Keratinocyte (primary cell): Measurements from ENCODE around the gene TMEM248. TPM values are rescaled to one million over a fixed set of nuclear protein-coding genes. Genes with fewer than 3 reads are reported as not detected.

Experiments used
- DNase-seq: peaks from one replicate; pipeline ENCODE4 v3.0.0-alpha.2; 2011; ENCODE audit warnings: low read depth, missing footprints, low spot score
- FAIRE-seq: peaks from 2 replicates; lab custom pipeline; 2011; peaks lifted over from hg19 to GRCh38; lab: Jason Lieb, UNC
- H2AFZ ChIP-seq: 2 replicates; pipeline ENCODE4 v1.6.0; 2012; ENCODE audit warnings: low read length, control low read depth, inconsistent platforms; ENCODE audit not compliant: control insufficient read depth
- H3K27ac ChIP-seq: 2 replicates; pipeline ENCODE4 v1.5.1; 2011; ENCODE audit warnings: low read length; ENCODE audit not compliant: control insufficient read depth, insufficient read depth
- H3K27me3 ChIP-seq: 3 replicates; pipeline ENCODE4 v1.6.0; 2011; ENCODE audit warnings: low read length; ENCODE audit not compliant: control insufficient read depth, insufficient read depth; ENCODE audit errors: extremely low read depth
- H3K36me3 ChIP-seq, 2 experiments: 2 replicates in 1 of 2; 3 replicates in 1 of 2; pipeline ENCODE4 v1.5.1; 2011; ENCODE audit warnings: low read length in 2 of 2, mild to moderate bottlenecking in 1 of 2; ENCODE audit not compliant: control insufficient read depth in 2 of 2, insufficient read depth in 2 of 2; ENCODE audit errors: extremely low read depth in 1 of 2
- H3K4me1 ChIP-seq: 3 replicates; pipeline ENCODE4 v1.5.1; 2011; ENCODE audit warnings: low read length; ENCODE audit not compliant: control insufficient read depth, insufficient read depth; ENCODE audit errors: extremely low read depth
- H3K4me2 ChIP-seq: 3 replicates; pipeline ENCODE4 v1.6.0; 2011; ENCODE audit warnings: low read depth, low read length; ENCODE audit not compliant: control insufficient read depth, insufficient read depth; ENCODE audit errors: extremely low read depth
- H3K4me3 ChIP-seq, 3 experiments: fragments of 200-600 bp in 1 of 3; sonication (generic) in 1 of 3; 2 replicates in 2 of 3; 3 replicates in 1 of 3; pipeline ENCODE4 v1.5.1; 2011 to 2016; ENCODE audit warnings: low read length in 3 of 3, mild to moderate bottlenecking in 3 of 3, control low read depth in 2 of 3, inconsistent platforms in 1 of 3, low read depth in 1 of 3, mixed read lengths in 1 of 3, mixed run types in 1 of 3, moderate library complexity in 1 of 3; ENCODE audit not compliant: control insufficient read depth in 2 of 3, insufficient read depth in 2 of 3; ENCODE audit errors: extremely low read depth in 1 of 3
- H3K79me2 ChIP-seq: 2 replicates; pipeline ENCODE4 v1.6.0; 2012; ENCODE audit warnings: low read length; ENCODE audit not compliant: control insufficient read depth, insufficient read depth
- H3K9ac ChIP-seq: 3 replicates; pipeline ENCODE4 v1.6.0; 2011; ENCODE audit warnings: low read length; ENCODE audit not compliant: control insufficient read depth, insufficient read depth; ENCODE audit errors: extremely low read depth
- H3K9me1 ChIP-seq: 3 replicates; pipeline ENCODE4 v1.6.0; 2011; ENCODE audit warnings: low read length; ENCODE audit not compliant: control insufficient read depth, insufficient read depth; ENCODE audit errors: extremely low read depth
- H3K9me3 ChIP-seq: 2 replicates; pipeline ENCODE4 v1.5.1; 2012; ENCODE audit warnings: low read depth, low read length; ENCODE audit not compliant: control insufficient read depth
- H4K20me1 ChIP-seq: 3 replicates; pipeline ENCODE4 v1.6.0; 2011; ENCODE audit warnings: low read length; ENCODE audit not compliant: control insufficient read depth, insufficient read depth; ENCODE audit errors: extremely low read depth
- CTCF ChIP-seq, 3 experiments: IDR thresholded peaks in 1 of 3; conservative IDR thresholded peaks in 1 of 3; optimal IDR thresholded peaks in 1 of 3; 2 replicates in 2 of 3; 3 replicates in 1 of 3; pipeline versions ENCODE3 to v1.5.1; 2011; ENCODE audit warnings: low read length in 3 of 3, mild to moderate bottlenecking in 3 of 3, moderate library complexity in 2 of 3, control low read depth in 1 of 3, inconsistent platforms in 1 of 3; ENCODE audit not compliant: insufficient read depth in 2 of 3; ENCODE audit errors: extremely low read depth in 1 of 3
- EZH2 ChIP-seq: IDR thresholded peaks from one replicate; pipeline ENCODE4 v1.6.1; 2012; ENCODE audit warnings: inconsistent platforms, mild to moderate bottlenecking, low read length, moderate library complexity
- dilution Hi-C: fragments of 300-500 bp; cut with MboI; formaldehyde crosslinking; loops from one replicate; pipeline ENCODE4 v1.7.0; 2020; ENCODE audit warnings: low sequenced_read_pairs; ENCODE audit not compliant: extremely low pct_ligation_motif_present
- polyA plus RNA-seq, 5 experiments: library from polyadenylated mRNA; depleted of rRNA in 3 of 5; stranded (reverse) in 3 of 5; stranded (forward) in 1 of 5; unstranded in 1 of 5; fragments of >200 nt; gene quantifications; 1 replicate in 1 of 5; 2 replicates in 3 of 5; 3 replicates in 1 of 5; pipeline versions ENCODE4 v1.2.1 to v1.2.3, GENCODE V29; 2011 to 2012; ENCODE audit warnings: missing spikeins in 2 of 5, low read depth in 1 of 5, low replicate concordance in 1 of 5

TMEM248 gene
- polyA plus RNA-seq, 1 donor (not counting 4 experiments of a cell fraction or from before 2014, with no cell fraction given) = 70.2 TPM

- dilution Hi-C loops = no loop called here
- TF ChIP-seq CTCF (optimal IDR thresholded peaks at IDR 0.05 in 1 of 3, IDR thresholded peaks at IDR 0.05 in 1 of 3, conservative IDR thresholded peaks at IDR 0.05 in 1 of 3; ENCODE audit: extremely low read depth in 1 of 3, insufficient read depth in 2 of 3, low read length in 3 of 3) = no peak
- TF ChIP-seq EZH2 = no peak
- DNase-seq (no peak), FAIRE-seq (no peak)
- Histone ChIP-seq H3K27ac (no peak overlapping the region), H3K9ac (no peak overlapping the region), H3K4me1 (peaks cover 2% of the 10 kb centered on the region), H4K20me1 (peaks cover 23% of the 10 kb centered on the region), H2AFZ (no peak overlapping the region), H3K36me3 (peaks cover 3 to 13% of the 10 kb centered on the region in 2 experiments), H3K4me3 (no peak overlapping the region), H3K9me3 (no peaks in the 10 kb centered on the region), H3K4me2 (no peak overlapping the region), H3K9me1 (peaks cover 3% of the 10 kb centered on the region), H3K79me2 (peaks cover 97% of the 10 kb centered on the region), H3K27me3 (no peaks in the 10 kb centered on the region)
Measured at GRCh38 chr7:66929935-66930334, 8.9 kb downstream of the TMEM248 start.

DNA sequence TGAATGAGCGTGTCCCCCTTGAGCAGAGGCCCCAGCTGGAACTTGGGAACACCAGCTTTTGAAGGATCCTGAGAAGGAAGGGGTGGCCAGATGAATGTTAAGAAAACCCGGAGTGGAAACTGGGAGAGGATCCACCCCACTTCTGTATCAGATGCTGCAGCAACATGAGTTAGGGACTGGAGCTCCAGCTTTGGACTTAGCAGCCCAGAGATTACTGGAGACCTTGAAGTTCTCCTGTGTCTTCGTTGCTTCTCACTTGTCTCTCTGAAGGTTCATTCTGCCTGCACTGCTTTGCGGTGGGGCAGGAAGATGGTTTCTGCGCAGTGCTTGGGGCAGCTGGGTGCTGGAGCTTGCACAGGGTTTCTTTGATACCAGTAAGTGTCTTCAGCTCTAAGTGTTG, 9.3 kb downstream of the TMEM248 start:
- no peaks in the 10 kb centered on the region for H3K27me3 ChIP-seq
- dilution Hi-C loops = no loop called here
- H3K79me2 ChIP-seq = peaks cover 97% of the 10 kb centered on the region
- peaks cover 23% of the 10 kb centered on the region for H4K20me1 ChIP-seq
- H3K36me3 ChIP-seq = peaks cover 3 to 13% of the 10 kb centered on the region in 2 experiments
- H3K4me1 ChIP-seq = peaks cover 2% of the 10 kb centered on the region
- H3K4me3 ChIP-seq = no peak overlapping the region
- no peak for FAIRE-seq
- no peak for TF ChIP-seq EZH2
- peaks cover 3% of the 10 kb centered on the region for H3K9me1 ChIP-seq
- H3K27ac ChIP-seq = no peak overlapping the region
- H2AFZ ChIP-seq = no peak overlapping the region
- no peak overlapping the region for H3K9ac ChIP-seq
- no peak overlapping the region for H3K4me2 ChIP-seq
- DNase-seq = no peak
- H3K9me3 ChIP-seq = no peaks in the 10 kb centered on the region

- Histone ChIP-seq H4K20me1 (peaks cover 18% of the 10 kb centered on the region), H3K9ac (no peak overlapping the region), H3K27ac (no peak overlapping the region), H3K27me3 (no peaks in the 10 kb centered on the region), H2AFZ (no peak overlapping the region), H3K4me3 (no peak overlapping the region), H3K36me3 (peaks cover 3 to 9% of the 10 kb centered on the region in 2 experiments), H3K4me2 (no peak overlapping the region), H3K4me1 (peaks cover 2% of the 10 kb centered on the region), H3K9me3 (no peaks in the 10 kb centered on the region), H3K9me1 (peaks cover 3% of the 10 kb centered on the region), H3K79me2 (peaks cover 95% of the 10 kb centered on the region)
- DNase-seq (no peak), FAIRE-seq (no peak)
- TF ChIP-seq CTCF (optimal IDR thresholded peaks at IDR 0.05 in 1 of 3, IDR thresholded peaks at IDR 0.05 in 1 of 3, conservative IDR thresholded peaks at IDR 0.05 in 1 of 3; ENCODE audit: extremely low read depth in 1 of 3, insufficient read depth in 2 of 3, low read length in 3 of 3) (no peak), EZH2 (no peak)
- dilution Hi-C loops = no loop called here
Measured at GRCh38 chr7:66933469-66933868, 12.4 kb downstream of the TMEM248 start.
